H1 (cell line): ENCODE results near the gene WDR37. TPM values are rescaled to one million over a fixed set of nuclear protein-coding genes. Genes with fewer than 3 reads are reported as not detected.

Source experiments
- CTCF ChIA-PET: fragments of 300-600 bp; sonication (Branson Sonifier 250); formaldehyde crosslinking; loops from one replicate; lab custom pipeline; 2021; ENCODE audit not compliant: partially characterized antibody; lab: Charles Lee
- POLR2A ChIA-PET: fragments of 300-600 bp; sonication (Branson Sonifier 250); formaldehyde crosslinking; loops from one replicate; lab custom pipeline; 2021; ENCODE audit warnings: inconsistent platforms; ENCODE audit not compliant: partially characterized antibody; lab: Charles Lee
- DNase-seq, 2 experiments: peaks; one replicate each; pipeline versions ENCODE4 v3.0.0 to v3.0.0-alpha.2; 2010 to 2022; ENCODE audit warnings: low spot score in 2 of 2, low read depth in 1 of 2, mixed read lengths in 1 of 2
- FAIRE-seq: peaks from 2 replicates; lab custom pipeline; 2011; peaks lifted over from hg19 to GRCh38; lab: Jason Lieb, UNC
- H2AFZ ChIP-seq: 2 replicates; pipeline ENCODE4 v1.8.1; 2012; ENCODE audit warnings: low read length, inconsistent platforms
- H2AK5ac ChIP-seq: 2 replicates; pipeline ENCODE4 v1.6.1; 2013; ENCODE audit warnings: low read depth, low read length
- H2BK120ac ChIP-seq: replicated peaks from 2 replicates; pipeline ENCODE3; 2013; ENCODE audit warnings: low read depth, low read length, inconsistent platforms
- H2BK12ac ChIP-seq: 2 replicates; pipeline ENCODE4 v1.6.1; 2013; ENCODE audit warnings: low read depth, low read length
- H2BK15ac ChIP-seq: 2 replicates; pipeline ENCODE4 v1.6.1; 2013; ENCODE audit warnings: low read length
- H2BK20ac ChIP-seq: 2 replicates; pipeline ENCODE4 v1.6.1; 2013; ENCODE audit warnings: low read length
- H2BK5ac ChIP-seq: 2 replicates; pipeline ENCODE4 v1.6.1; 2013; ENCODE audit warnings: low read depth, low read length
- H3K14ac ChIP-seq: 2 replicates; pipeline ENCODE4 v1.6.1; 2013; ENCODE audit warnings: inconsistent platforms; ENCODE audit not compliant: insufficient read length
- H3K18ac ChIP-seq: 2 replicates; pipeline ENCODE4 v1.6.1; 2013; ENCODE audit warnings: low read length; ENCODE audit errors: extremely low read depth
- H3K23ac ChIP-seq: 2 replicates; pipeline ENCODE4 v1.6.1; 2013; ENCODE audit warnings: inconsistent platforms; ENCODE audit not compliant: insufficient read length
- H3K23me2 ChIP-seq: 2 replicates; pipeline ENCODE4 v1.6.1; 2013; ENCODE audit warnings: low read depth, low read length
- H3K27ac ChIP-seq: 2 replicates; pipeline ENCODE4 v1.6.1; 2011; ENCODE audit warnings: low read depth, low read length, inconsistent platforms
- H3K27me3 ChIP-seq, 4 experiments: replicated peaks in 1 of 4; 1 replicate in 1 of 4; 2 replicates in 3 of 4; pipeline versions ENCODE4 v1.6.1 to v1.8.1; 2011 to 2013; ENCODE audit warnings: low read length in 3 of 4, mild to moderate bottlenecking in 3 of 4, inconsistent platforms in 2 of 4, mixed read lengths in 2 of 4, moderate library complexity in 1 of 4; ENCODE audit not compliant: control insufficient read depth in 3 of 4, insufficient read depth in 3 of 4; ENCODE audit errors: extremely low read depth in 1 of 4
- H3K36me3 ChIP-seq, 4 experiments: 2 replicates each; pipeline versions ENCODE4 v1.6.1 to v1.8.1; 2011 to 2013; ENCODE audit warnings: mild to moderate bottlenecking in 4 of 4, low read length in 3 of 4, moderate library complexity in 2 of 4, control low read depth in 1 of 4, inconsistent platforms in 1 of 4; ENCODE audit not compliant: insufficient read depth in 4 of 4, control insufficient read depth in 2 of 4
- H3K4ac ChIP-seq: replicated peaks from 2 replicates; pipeline ENCODE3; 2013; ENCODE audit warnings: low read length, low read depth, mixed read lengths, inconsistent platforms; ENCODE audit not compliant: insufficient read length
- H3K4me1 ChIP-seq, 4 experiments: replicated peaks in 1 of 4; 1 replicate in 1 of 4; 2 replicates in 3 of 4; pipeline versions ENCODE4 v1.6.1 to v1.8.1; 2011 to 2013; ENCODE audit warnings: low read length in 3 of 4, inconsistent platforms in 2 of 4, mixed read lengths in 1 of 4; ENCODE audit not compliant: insufficient read depth in 4 of 4, control insufficient read depth in 3 of 4
- H3K4me2 ChIP-seq, 2 experiments: 2 replicates each; pipeline versions ENCODE4 v1.6.1 to v1.8.1; 2011 to 2013; ENCODE audit warnings: low read depth in 2 of 2, low read length in 2 of 2, control low read depth in 1 of 2, inconsistent platforms in 1 of 2, mild to moderate bottlenecking in 1 of 2; ENCODE audit not compliant: insufficient read depth in 1 of 2
- H3K4me3 ChIP-seq, 4 experiments: fragments of 200-600, 300-600 bp in 1 of 4; sonication (generic), shearing (Covaris generic), sonication (Bioruptor Twin) in 1 of 4; 2 replicates each; pipeline versions ENCODE4 v1.5.1 to v1.8.1; 2011 to 2016; ENCODE audit warnings: low read length in 4 of 4, low read depth in 3 of 4, control low read depth in 2 of 4, inconsistent platforms in 2 of 4, mild to moderate bottlenecking in 2 of 4, mixed read lengths in 1 of 4, moderate library complexity in 1 of 4; ENCODE audit not compliant: insufficient read depth in 2 of 4; ENCODE audit errors: extremely low read depth in 1 of 4
- H3K56ac ChIP-seq: replicated peaks from 2 replicates; pipeline ENCODE3; 2013; ENCODE audit warnings: low read depth, mild to moderate bottlenecking, mixed read lengths, low read length, inconsistent platforms; ENCODE audit not compliant: insufficient read length
- H3K79me1 ChIP-seq: 2 replicates; pipeline ENCODE4 v1.6.1; 2013; ENCODE audit warnings: low read depth, low read length, control low read depth
- H3K79me2 ChIP-seq, 2 experiments: 2 replicates each; pipeline versions ENCODE4 v1.6.1 to v1.8.1; 2012 to 2013; ENCODE audit warnings: low read length in 2 of 2, mild to moderate bottlenecking in 2 of 2, inconsistent platforms in 1 of 2; ENCODE audit not compliant: insufficient read depth in 2 of 2, control insufficient read depth in 1 of 2
- H3K9ac ChIP-seq, 4 experiments: replicated peaks in 1 of 4; 1 replicate in 1 of 4; 2 replicates in 3 of 4; pipeline versions ENCODE4 v1.6.1 to v1.8.1; 2011 to 2013; ENCODE audit warnings: low read depth in 3 of 4, low read length in 3 of 4, control low read depth in 2 of 4, mild to moderate bottlenecking in 2 of 4, moderate library complexity in 2 of 4, inconsistent platforms in 1 of 4; ENCODE audit errors: extremely low read depth in 1 of 4
- H3K9me3 ChIP-seq, 2 experiments: 2 replicates each; pipeline versions ENCODE4 v1.6.1 to v1.8.1; 2012 to 2013; ENCODE audit warnings: mild to moderate bottlenecking in 2 of 2, moderate library complexity in 2 of 2, control low read depth in 1 of 2, inconsistent platforms in 1 of 2, low read depth in 1 of 2, low read length in 1 of 2, mixed read lengths in 1 of 2; ENCODE audit not compliant: insufficient read depth in 2 of 2
- H4K20me1 ChIP-seq, 2 experiments: replicated peaks in 1 of 2; 2 replicates each; pipeline versions ENCODE3 to v1.8.1; 2011 to 2013; ENCODE audit warnings: inconsistent platforms in 2 of 2, low read length in 2 of 2, mild to moderate bottlenecking in 1 of 2; ENCODE audit not compliant: insufficient read depth in 2 of 2, control insufficient read depth in 1 of 2
- H4K5ac ChIP-seq: 2 replicates; pipeline ENCODE4 v1.6.1; 2013; ENCODE audit warnings: low read length, low read depth, mixed read lengths, inconsistent platforms; ENCODE audit not compliant: insufficient read length
- H4K8ac ChIP-seq: 2 replicates; pipeline ENCODE4 v1.8.0; 2013; ENCODE audit warnings: mild to moderate bottlenecking, moderate library complexity, low read length, inconsistent platforms; ENCODE audit not compliant: insufficient read depth; ENCODE audit errors: extremely low read depth
- H4K91ac ChIP-seq: replicated peaks from 2 replicates; pipeline ENCODE3; 2013; ENCODE audit warnings: low read length, mixed read lengths, inconsistent platforms; ENCODE audit not compliant: insufficient read length
- CBX5 ChIP-seq: fragments of 300-800, 300-1000 bp; sonication (generic); IDR thresholded peaks from 2 replicates; pipeline ENCODE4 v1.7.1; 2016; ENCODE audit warnings: antibody characterized with exemption, low read length, low read depth
- FOSL1 ChIP-seq: IDR thresholded peaks from 2 replicates; pipeline ENCODE4 v1.6.1; 2011; ENCODE audit warnings: mild to moderate bottlenecking, low read depth, low read length, moderate library complexity; ENCODE audit not compliant: insufficient read depth
- GABPA ChIP-seq: IDR thresholded peaks from 2 replicates; pipeline ENCODE4 v1.6.1; 2011; ENCODE audit warnings: mild to moderate bottlenecking, low read length, moderate library complexity, borderline replicate concordance; ENCODE audit not compliant: insufficient read depth
- KDM4A ChIP-seq: IDR thresholded peaks from one replicate; pipeline ENCODE4 v1.7.1; 2012; ENCODE audit warnings: low read depth, mild to moderate bottlenecking, moderate library complexity, low read length, inconsistent platforms; ENCODE audit not compliant: severe bottlenecking
- POU5F1 ChIP-seq: IDR thresholded peaks from 2 replicates; pipeline ENCODE4 v1.6.1; 2011; ENCODE audit warnings: low read depth, mild to moderate bottlenecking, low read length, moderate library complexity
- RNF2 ChIP-seq: fragments of 200-900, 300-1000 bp; sonication (generic); IDR thresholded peaks from 2 replicates; pipeline ENCODE4 v1.7.1; 2016; ENCODE audit warnings: borderline replicate concordance, low read depth, mild to moderate bottlenecking, antibody characterized with exemption, low read length; ENCODE audit not compliant: poor library complexity, severe bottlenecking; ENCODE audit errors: missing control alignments
- SP4 ChIP-seq: IDR thresholded peaks from 2 replicates; pipeline ENCODE4 v1.6.1; 2012; ENCODE audit warnings: low read length, inconsistent platforms
- SUZ12 ChIP-seq: fragments of 200-600 bp; sonication (generic); IDR thresholded peaks from 2 replicates; pipeline ENCODE4 v1.6.1; 2012; ENCODE audit warnings: mild to moderate bottlenecking, inconsistent platforms, low read length, moderate library complexity, mixed read lengths
- TCF12 ChIP-seq: IDR thresholded peaks from 2 replicates; pipeline ENCODE4 v1.6.1; 2011; ENCODE audit warnings: low read depth, mild to moderate bottlenecking, low read length
- whole genome bisulfite sequencing, 2 experiments: shearing (Covaris generic) in 1 of 2; methylation state at CpG; one replicate each; pipeline versions ENCODE4 v1.1.6 to v1.1.7; 2013 to 2015; ENCODE audit warnings: low lambda C conversion rate in 2 of 2, mixed read lengths in 2 of 2, inconsistent platforms in 1 of 2, low coverage in 1 of 2, missing lambda C conversion rate in 1 of 2; ENCODE audit not compliant: insufficient replicate concordance in 2 of 2, insufficient coverage in 1 of 2, insufficient read length in 1 of 2; ENCODE audit errors: extremely low coverage in 1 of 2, missing lambda C conversion rate in 1 of 2; 5-methylcytosine and 5-hydroxymethylcytosine counted together
- polyA plus RNA-seq, 7 experiments: library from polyadenylated mRNA; depleted of rRNA in 3 of 7; stranded (reverse) in 5 of 7; unstranded in 2 of 7; fragments of >200 nt in 5 of 7; fragments of 200-250 nt in 2 of 7; gene quantifications; 1 replicate in 5 of 7; 2 replicates in 1 of 7; 4 replicates in 1 of 7; pipeline versions ENCODE4 v1.2.1 to v1.2.3, GENCODE V29; 2011 to 2013; ENCODE audit warnings: missing spikeins in 2 of 7, mixed read lengths in 2 of 7
- total RNA-seq: library from RNA; stranded (reverse); fragmentation: NEBNext Ultra II Directional; extraction: Animal tissue kit (Norgen Biotek cat#: 25700); gene quantifications from 2 replicates; pipeline ENCODE4 v1.2.1, GENCODE V29; 2021

Gene WDR37
- total and polyA plus RNA-seq, 2 of the 8 experiments (the other 6 are each of a cell fraction or from before 2014, with no cell fraction given), result 9.6 to 12.0 TPM

DNA sequence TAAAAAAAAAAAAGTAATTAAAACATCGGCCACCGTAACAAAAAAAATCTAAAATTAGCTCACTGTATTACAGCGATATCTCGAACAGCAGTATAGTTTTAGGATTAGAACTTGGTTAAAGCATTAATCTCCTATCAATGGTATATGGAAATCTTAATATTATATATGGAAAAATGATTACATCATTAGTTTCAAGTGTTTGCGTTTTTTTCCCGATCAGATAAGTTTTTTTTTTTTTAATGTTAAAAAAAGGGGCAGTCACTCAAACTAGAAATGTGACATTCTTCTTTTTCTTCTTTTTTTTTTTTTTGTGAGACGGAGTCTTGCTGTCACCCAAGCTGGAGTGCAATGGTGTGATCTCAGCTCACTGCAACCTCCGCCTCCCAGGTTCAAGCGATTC lies 14.7 kb upstream of the WDR37 start:
- Histone ChIP-seq H2BK5ac (no peak overlapping the region), H4K8ac (no peak overlapping the region), H3K27ac (no peak overlapping the region), H3K23ac (no peak overlapping the region), H2AFZ (no peak overlapping the region), H3K4me2 (no peak overlapping the region), H2BK120ac (no peak overlapping the region), H3K4me1 (peaks cover 0 to 3% (median 1%) of the 10 kb centered on the region in 4 experiments; a peak in 2 of 7 replicates), H2AK5ac (no peak overlapping the region), H2BK12ac (no peak overlapping the region), H3K9ac (no peak overlapping the region), H3K27me3 (no peaks in the 10 kb centered on the region), H2BK20ac (no peak overlapping the region), H3K4me3 (no peak overlapping the region), H3K36me3 (peaks cover 3 to 55% (median 31%) of the 10 kb centered on the region in 4 experiments; a peak in 7 of 8 replicates), H3K79me1 (peaks cover 10% of the 10 kb centered on the region; the same call in 1 of the 2 replicates), H2BK15ac (no peak overlapping the region), H3K14ac (no peak overlapping the region), H4K20me1 (peaks cover 4 to 27% of the 10 kb centered on the region in 2 experiments), H3K4ac (no peak overlapping the region), H3K18ac (no peak overlapping the region), H3K23me2 (no peaks in the 10 kb centered on the region), H3K56ac (no peak overlapping the region), H3K9me3 (no peaks in the 10 kb centered on the region), H3K79me2 (peaks cover 14 to 36% of the 10 kb centered on the region in 2 experiments), H4K91ac (no peak overlapping the region), H4K5ac (no peak overlapping the region)
- TF ChIP-seq TCF12, result no peak
- TF ChIP-seq POU5F1, result no peak
- TF ChIP-seq SUZ12, result no peak
- TF ChIP-seq RNF2, result no peak
- TF ChIP-seq GABPA, result no peak
- TF ChIP-seq SP4, result no peak
- no peak for TF ChIP-seq KDM4A
- no peak for TF ChIP-seq FOSL1
- no peak for TF ChIP-seq CBX5
- 95% methylated on average over 8 of the region's 9 CpGs; no CpG with 5 or more reads in 1 of the 2 experiments for WGBS, 2 experiments
- ChIA-PET POLR2A (interaction anchor here (0.7 to 1.8 kb wide), 2 partner anchors 9 to 21 kb away, joined by 4 to 5 read pairs; no protein-coding TSS in a partner anchor), CTCF (interaction anchor here (1.1 kb wide), 1 partner anchor 33 kb away, joined by 4 read pairs; no protein-coding TSS in a partner anchor)
- FAIRE-seq (no peak), DNase-seq (no peak)
